Measurements from ENCODE around the gene C1QTNF6. TPM values are rescaled to one million over a fixed set of nuclear protein-coding genes. Genes with fewer than 3 reads are reported as not detected.

The C1QTNF6 gene
- total RNA-seq, 1 donor from 2014 or later: 6.1 TPM

DNA sequence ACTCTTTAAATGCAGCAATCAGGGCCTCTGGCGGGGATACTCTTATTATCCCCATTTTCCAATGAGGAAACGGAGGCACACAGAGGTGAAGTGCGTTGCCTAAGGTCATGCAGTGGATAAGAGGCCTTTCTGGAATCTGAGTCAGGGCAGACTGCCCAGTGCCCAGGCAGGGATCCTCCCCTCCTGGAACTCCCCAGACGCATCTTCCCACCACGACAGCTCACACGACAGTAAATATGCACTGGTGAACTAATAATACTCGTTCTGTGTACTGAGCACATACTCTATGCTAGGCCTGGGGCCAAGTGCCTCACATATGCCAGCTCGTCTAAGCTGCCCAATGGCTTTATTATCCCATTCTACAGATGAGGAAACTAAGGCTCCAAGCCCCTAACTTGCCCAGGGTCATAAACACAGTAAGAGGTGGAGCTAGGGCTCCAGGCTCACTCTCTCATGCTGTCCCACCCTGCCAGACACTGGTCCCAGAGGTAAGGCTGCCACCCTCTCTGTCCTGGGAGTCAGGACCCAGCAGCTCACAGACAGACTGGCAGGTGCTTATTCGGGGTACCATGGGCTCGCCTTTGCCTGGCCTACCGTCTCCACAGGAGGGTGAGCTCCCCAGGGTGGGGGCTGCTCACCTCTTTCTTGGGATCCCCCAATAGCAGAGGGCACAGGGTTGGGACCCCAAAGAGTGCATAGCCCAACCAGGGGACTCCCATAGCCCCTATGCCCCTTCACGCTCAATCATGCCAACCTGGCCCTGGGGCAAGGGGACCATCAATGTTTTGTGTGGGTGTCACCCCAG, 40.7 kb downstream of the C1QTNF6 start:
- no peak for ATAC-seq
- Histone ChIP-seq H3K36me3 (no peaks in the 10 kb centered on the region), H3K4me3 (peak overlapping the region; percentile 34), H3K27ac (no peak overlapping the region), H3K27me3 (peaks cover 8% of the 10 kb centered on the region), H3K9me3 (no peaks in the 10 kb centered on the region), H3K4me1 (no peaks in the 10 kb centered on the region)
- TF ChIP-seq, protein P1, sequence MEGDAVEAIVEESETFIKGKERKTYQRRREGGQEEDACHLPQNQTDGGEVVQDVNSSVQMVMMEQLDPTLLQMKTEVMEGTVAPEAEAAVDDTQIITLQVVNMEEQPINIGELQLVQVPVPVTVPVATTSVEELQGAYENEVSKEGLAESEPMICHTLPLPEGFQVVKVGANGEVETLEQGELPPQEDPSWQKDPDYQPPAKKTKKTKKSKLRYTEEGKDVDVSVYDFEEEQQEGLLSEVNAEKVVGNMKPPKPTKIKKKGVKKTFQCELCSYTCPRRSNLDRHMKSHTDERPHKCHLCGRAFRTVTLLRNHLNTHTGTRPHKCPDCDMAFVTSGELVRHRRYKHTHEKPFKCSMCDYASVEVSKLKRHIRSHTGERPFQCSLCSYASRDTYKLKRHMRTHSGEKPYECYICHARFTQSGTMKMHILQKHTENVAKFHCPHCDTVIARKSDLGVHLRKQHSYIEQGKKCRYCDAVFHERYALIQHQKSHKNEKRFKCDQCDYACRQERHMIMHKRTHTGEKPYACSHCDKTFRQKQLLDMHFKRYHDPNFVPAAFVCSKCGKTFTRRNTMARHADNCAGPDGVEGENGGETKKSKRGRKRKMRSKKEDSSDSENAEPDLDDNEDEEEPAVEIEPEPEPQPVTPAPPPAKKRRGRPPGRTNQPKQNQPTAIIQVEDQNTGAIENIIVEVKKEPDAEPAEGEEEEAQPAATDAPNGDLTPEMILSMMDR (IDR thresholded peaks at IDR 0.05): no peak
- no peak for DNase-seq
- intact Hi-C loops (cut with DNase I): no loop called here

DNA sequence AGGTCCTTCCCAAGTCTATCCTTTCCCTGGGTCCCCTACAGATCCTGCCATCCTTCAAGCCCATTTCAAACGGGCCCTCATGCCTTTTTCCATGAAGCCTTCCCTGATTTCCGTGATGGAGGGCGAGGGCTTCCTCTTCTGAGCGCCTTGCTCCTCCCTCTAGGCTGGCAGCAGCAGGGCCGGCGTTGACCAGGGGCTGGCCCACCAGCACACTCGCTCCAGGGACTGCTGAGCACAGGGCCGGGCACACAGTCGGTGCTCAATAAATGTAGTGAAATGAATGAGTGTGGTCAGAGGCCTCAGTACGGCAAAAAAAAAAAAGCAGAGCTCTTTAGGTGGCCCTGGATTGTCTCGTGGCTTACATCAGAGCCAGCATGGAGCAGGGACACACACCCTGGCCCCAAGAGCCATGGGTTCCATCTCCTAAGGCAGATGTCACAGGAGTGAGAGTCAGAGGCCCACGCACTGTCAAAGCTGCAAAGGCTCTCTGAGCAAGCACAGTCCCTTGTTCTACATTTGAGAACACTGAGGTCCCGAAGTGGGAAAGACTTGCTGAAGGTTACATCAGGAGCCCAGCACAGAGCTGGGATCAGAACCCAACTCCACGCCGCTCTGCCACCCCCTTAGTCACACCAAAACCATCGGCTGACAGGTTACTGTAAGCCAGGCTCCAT, 41.4 kb downstream of the C1QTNF6 start:
- DNase-seq: no peak
- no peaks in the 10 kb centered on the region for H3K36me3 ChIP-seq
- H3K27me3 ChIP-seq: peaks cover 8% of the 10 kb centered on the region
- no peak for ATAC-seq
- intact Hi-C loops (cut with DNase I): no loop called here
- H3K4me3 ChIP-seq: peak overlapping the region; percentile 3
- H3K27ac ChIP-seq: no peak overlapping the region
- H3K4me1 ChIP-seq: no peaks in the 10 kb centered on the region
- H3K9me3 ChIP-seq: no peaks in the 10 kb centered on the region
- TF ChIP-seq, protein P1 (IDR thresholded peaks at IDR 0.05): no peak

DNA sequence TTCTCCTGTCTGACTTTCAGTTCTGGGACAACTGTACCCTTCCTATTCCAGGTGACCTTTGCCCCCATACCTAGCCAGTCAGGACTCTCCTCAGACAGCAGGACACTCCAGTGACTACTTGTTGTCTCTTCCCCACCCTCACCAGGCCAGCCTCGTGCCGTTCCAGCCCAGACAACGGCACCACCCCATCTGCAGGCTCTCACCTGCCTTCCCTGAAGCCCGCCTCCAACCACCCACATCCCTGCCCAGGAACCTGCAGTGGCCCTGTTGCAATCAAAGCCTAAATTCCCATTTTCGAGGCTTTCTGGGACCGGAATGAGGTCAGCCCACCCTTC, 42.0 kb downstream of the C1QTNF6 start:
- Histone ChIP-seq H3K27me3 (peaks cover 8% of the 10 kb centered on the region), H3K27ac (no peak overlapping the region), H3K9me3 (no peaks in the 10 kb centered on the region), H3K4me1 (no peaks in the 10 kb centered on the region), H3K4me3 (peak overlapping the region; percentile 3), H3K36me3 (no peaks in the 10 kb centered on the region)
- TF ChIP-seq, protein P1 (IDR thresholded peaks at IDR 0.05): no peak
- DNase-seq: no peak
- ATAC-seq: no peak
- intact Hi-C loops (cut with DNase I): no loop called here

DNA sequence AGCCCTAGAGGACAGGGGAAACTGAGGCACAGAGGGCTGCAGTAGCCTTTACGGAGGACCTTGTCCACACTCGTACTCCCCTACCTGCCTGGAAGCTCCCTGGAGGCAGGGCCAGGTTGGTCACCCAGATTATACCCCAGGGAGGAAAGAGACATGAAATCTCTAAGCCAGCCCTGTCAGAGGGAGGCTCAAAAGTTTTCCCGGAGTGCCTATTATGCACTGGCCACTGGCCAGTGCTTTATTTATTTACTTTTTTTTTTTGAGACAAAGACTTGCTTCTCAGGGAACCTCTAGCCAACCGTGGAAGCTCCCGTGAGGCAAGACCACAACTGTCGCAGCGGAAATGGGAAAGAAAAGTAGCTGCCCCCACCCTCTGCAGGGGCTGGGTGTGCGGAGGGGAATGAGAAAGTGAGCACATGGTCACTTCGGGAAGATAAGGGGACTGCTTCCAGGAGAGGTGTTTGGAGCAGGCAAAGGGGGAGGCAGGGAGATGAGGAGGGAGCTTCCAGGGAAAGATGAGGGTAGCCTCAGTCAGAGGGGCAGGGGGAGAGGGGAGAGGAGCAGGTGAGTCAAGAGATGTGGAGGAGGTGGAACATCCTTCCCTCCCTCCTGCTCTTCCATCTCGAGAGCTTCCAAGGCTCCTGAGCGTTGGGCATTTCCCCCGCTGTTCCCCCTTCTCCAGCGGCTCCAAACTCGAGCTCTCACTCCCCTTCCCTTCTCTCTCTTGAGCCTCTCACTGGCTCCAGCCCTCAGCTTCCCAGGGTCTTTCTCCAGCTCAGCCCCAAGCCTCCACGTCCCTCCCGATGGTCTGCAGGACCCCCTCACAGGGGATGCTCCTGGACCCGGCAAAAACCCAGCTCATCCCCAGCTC, 42.6 kb downstream of the C1QTNF6 start:
- ATAC-seq (no peak), DNase-seq (no peak)
- Histone ChIP-seq H3K27me3 (peaks cover 8% of the 10 kb centered on the region), H3K4me1 (no peaks in the 10 kb centered on the region), H3K4me3 (peak overlapping the region; percentile 3), H3K27ac (no peak overlapping the region), H3K36me3 (no peaks in the 10 kb centered on the region), H3K9me3 (no peaks in the 10 kb centered on the region)
- TF ChIP-seq, protein P1 (IDR thresholded peaks at IDR 0.05): no peak
- intact Hi-C loops (cut with DNase I): no loop called here

DNA sequence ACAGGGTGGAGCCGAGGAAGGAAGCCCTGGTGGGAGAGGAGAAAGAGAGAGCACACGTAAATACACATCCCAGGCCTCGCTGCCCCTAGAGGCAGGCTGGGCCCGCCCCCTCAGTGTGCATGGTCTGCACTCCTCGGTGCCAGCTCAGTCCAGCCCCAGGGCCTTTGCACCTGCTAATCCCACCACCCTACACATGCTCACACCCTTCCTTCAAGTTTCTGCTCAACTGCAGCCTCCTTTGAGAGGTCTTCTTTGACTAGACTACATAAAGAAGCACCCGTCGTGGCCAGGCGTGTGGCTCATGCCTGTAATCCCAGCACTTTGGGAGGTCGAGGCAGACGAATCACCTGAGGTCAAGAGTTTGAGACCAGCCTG, 43.9 kb downstream of the C1QTNF6 start:
- no peak overlapping the region for H3K4me3 ChIP-seq
- no peak for DNase-seq
- H3K9me3 ChIP-seq: no peaks in the 10 kb centered on the region
- intact Hi-C loops (cut with DNase I): no loop called here
- TF ChIP-seq, protein P1 (IDR thresholded peaks at IDR 0.05): no peak
- H3K27ac ChIP-seq: no peak overlapping the region
- H3K36me3 ChIP-seq: no peaks in the 10 kb centered on the region
- no peak for ATAC-seq
- no peaks in the 10 kb centered on the region for H3K4me1 ChIP-seq
- peaks cover 8% of the 10 kb centered on the region for H3K27me3 ChIP-seq

All from upper lobe of right lung (tissue), 1 donor.